Measurements from ENCODE around the gene ANGEL2. TPM values are rescaled to one million over a fixed set of nuclear protein-coding genes. Genes with fewer than 3 reads are reported as not detected.
"Not testable (repeated sequence)": the region's sequence is repeated elsewhere in the genome, so short reads cannot be mapped to it uniquely, and the experiment has no call there.

Gene ANGEL2
- total RNA-seq, 1 experiment from 2014 or later: 27.0 TPM

- Histone ChIP-seq H3F3A (ENCODE audit: low read length, unreplicated experiment) (no peaks in the 10 kb centered on the region), H3K27me3 (ENCODE audit: low read length) (no peaks in the 10 kb centered on the region), H4K20me1 (ENCODE audit: low read length) (no peaks in the 10 kb centered on the region), H3K9me2 (replicated peaks; ENCODE audit: low read length) (no peaks in the 10 kb centered on the region), H3K4me2 (ENCODE audit: low read length) (peak overlapping the region; percentile 99), H2AFZ (ENCODE audit: low read length) (peak overlapping the region; percentile 100), H3K27ac (ENCODE audit: low read length) (peak overlapping the region; percentile 68), H3K4me3 (ENCODE audit: low read length) (peak overlapping the region; percentile 88), H3K36me3 (ENCODE audit: low read depth, low read length) (no peaks in the 10 kb centered on the region), H3K9ac (ENCODE audit: low read length) (peak overlapping the region; percentile 87), H3K79me2 (ENCODE audit: low read length) (peaks cover 45% of the 10 kb centered on the region), H3K9me3 (ENCODE audit: low read length) (no peaks in the 10 kb centered on the region), H3K4me1 (ENCODE audit: insufficient read depth, low read length) (peaks cover 38% of the 10 kb centered on the region)
- ATAC-seq (peak; percentile 39), DNase-seq (no peak)
- TSS peak; percentile 89 for BruUV-seq (replicated peaks)
- ChIA-PET POLR2A (ENCODE audit: unreplicated experiment) (interaction anchor here (0.6 kb wide), 1 partner anchor 36 kb away, joined by 3 read pairs; no protein-coding TSS in a partner anchor), CTCF (interaction anchor here (0.7 kb wide), 1 partner anchor 1813 kb away, joined by 3 read pairs; no protein-coding TSS in a partner anchor)
- intact Hi-C loops (cut with micrococcal nuclease): loop anchor here (1.0 kb wide), 2 partner anchors 20 to 35 kb away; partner anchors contain the start of gene ANGEL2
- TF ChIP-seq EZH2phosphoT487 (IDR thresholded peaks at IDR 0.05; ENCODE audit: borderline replicate concordance, low read length) (no peak), EZH2 (IDR thresholded peaks at IDR 0.05; ENCODE audit: low read length, unreplicated experiment) (no peak), CTCF (conservative IDR thresholded peaks at IDR 0.05; ENCODE audit: low read depth, low read length) (no peak)
These were observed 35.1 kb upstream of the ANGEL2 start for GRCh38 chr1:213050745-213051126.

- Histone ChIP-seq H3K27ac (ENCODE audit: low read length) (no peak overlapping the region), H3K79me2 (ENCODE audit: low read length) (peaks cover 30% of the 10 kb centered on the region), H3K9me3 (ENCODE audit: low read length) (no peaks in the 10 kb centered on the region), H3K9me2 (replicated peaks; ENCODE audit: low read length) (no peaks in the 10 kb centered on the region), H3K27me3 (ENCODE audit: low read length) (no peaks in the 10 kb centered on the region), H4K20me1 (ENCODE audit: low read length) (no peaks in the 10 kb centered on the region), H3K4me3 (ENCODE audit: low read length) (no peak overlapping the region), H3K4me2 (ENCODE audit: low read length) (no peak overlapping the region), H3K9ac (ENCODE audit: low read length) (no peak overlapping the region), H3F3A (ENCODE audit: low read length, unreplicated experiment) (no peaks in the 10 kb centered on the region), H3K4me1 (ENCODE audit: insufficient read depth, low read length) (peaks cover 25% of the 10 kb centered on the region), H3K36me3 (ENCODE audit: low read depth, low read length) (no peaks in the 10 kb centered on the region), H2AFZ (ENCODE audit: low read length) (0 out of 2 replicates have a peak overlapping the region, but pooled peaks have one; percentile 5)
- CTCF ChIA-PET: no interaction called here
- ATAC-seq (no peak), DNase-seq (no peak)
- no TSS peak for BruUV-seq (replicated peaks)
- POLR2A ChIA-PET (ENCODE audit: unreplicated experiment): no interaction called here
- TF ChIP-seq EZH2 (IDR thresholded peaks at IDR 0.05; ENCODE audit: low read length, unreplicated experiment) (no peak), CTCF (conservative IDR thresholded peaks at IDR 0.05; ENCODE audit: low read depth, low read length) (no peak), EZH2phosphoT487 (IDR thresholded peaks at IDR 0.05; ENCODE audit: borderline replicate concordance, low read length) (no peak)
- intact Hi-C loops (cut with micrococcal nuclease): no loop called here
These were observed 33.6 kb upstream of the ANGEL2 start for GRCh38 chr1:213049232-213049631.

GRCh38 chr1:213045321-213046226 is 29.9 kb upstream of the ANGEL2 start:
- H4K20me1 ChIP-seq (ENCODE audit: low read length); H3K9ac ChIP-seq (ENCODE audit: low read length); H2AFZ ChIP-seq (ENCODE audit: low read length); H3K36me3 ChIP-seq (ENCODE audit: low read depth, low read length); ATAC-seq; POLR2A ChIA-PET (ENCODE audit: unreplicated experiment); H3K27me3 ChIP-seq (ENCODE audit: low read length); H3K79me2 ChIP-seq (ENCODE audit: low read length); BruUV-seq (replicated peaks); intact Hi-C loops (cut with micrococcal nuclease); H3K4me1 ChIP-seq (ENCODE audit: insufficient read depth, low read length); CTCF ChIA-PET; H3K4me2 ChIP-seq (ENCODE audit: low read length); H3K9me3 ChIP-seq (ENCODE audit: low read length); H3K4me3 ChIP-seq (ENCODE audit: low read length); H3K27ac ChIP-seq (ENCODE audit: low read length); H3K9me2 ChIP-seq (replicated peaks; ENCODE audit: low read length); H3F3A ChIP-seq (ENCODE audit: low read length, unreplicated experiment); DNase-seq: not testable (repeated sequence)
